ENCODE data around the gene TDO2.

TDO2 gene

GRCh38 chr4:155903453-155903852 is at the start of gene TDO2:
TDO2 (plus strand) TSS chr4:155903696; CDS start chr4:155903759, 63 bp downstream.
- Histone ChIP-seq H3K27ac (ENCODE audit: low read length) (no peak within 1 kb of the TSS), H3K9me3 (ENCODE audit: control insufficient read depth, insufficient read depth, low read length) (no peaks in the 10 kb centered on the region), H3K4me1 (ENCODE audit: control insufficient read depth, insufficient read depth, low read length) (0 out of 2 replicates have a peak, but pooled peaks cover 1% of the 10 kb centered on the region), H3K27me3 (ENCODE audit: control insufficient read depth, insufficient read depth, low read length) (no peaks in the 10 kb centered on the region), H3K4me3 (ENCODE audit: low read length) (no peak within 1 kb of the TSS), H3K36me3 (ENCODE audit: control insufficient read depth, insufficient read depth, low read length) (no peaks in the 10 kb centered on the region)
- DNase-seq (ENCODE audit: low read depth, low spot score) = no peak
- WGBS (ENCODE audit: insufficient coverage, insufficient read length) = no CpG with 5 or more reads among the region's 1 CpG

GRCh38 chr4:155854582-155855226 is 48.8 kb upstream of the TDO2 start:
- H3K36me3 ChIP-seq (ENCODE audit: control insufficient read depth, insufficient read depth, low read length) = no peaks in the 10 kb centered on the region
- DNase-seq (ENCODE audit: low read depth, low spot score) = no peak
- no peaks in the 10 kb centered on the region for H3K27me3 ChIP-seq (ENCODE audit: control insufficient read depth, insufficient read depth, low read length)
- no peaks in the 10 kb centered on the region for H3K4me1 ChIP-seq (ENCODE audit: control insufficient read depth, insufficient read depth, low read length)
- no CpG with 5 or more reads among the region's 6 CpGs for WGBS (ENCODE audit: insufficient coverage, insufficient read length)
- no peak overlapping the region for H3K4me3 ChIP-seq (ENCODE audit: low read length)
- H3K9me3 ChIP-seq (ENCODE audit: control insufficient read depth, insufficient read depth, low read length) = no peaks in the 10 kb centered on the region
- H3K27ac ChIP-seq (ENCODE audit: low read length) = no peak overlapping the region

- no peaks in the 10 kb centered on the region for H3K36me3 ChIP-seq (ENCODE audit: control insufficient read depth, insufficient read depth, low read length)
- no peak overlapping the region for H3K27ac ChIP-seq (ENCODE audit: low read length)
- no peaks in the 10 kb centered on the region for H3K27me3 ChIP-seq (ENCODE audit: control insufficient read depth, insufficient read depth, low read length)
- no peak overlapping the region for H3K4me3 ChIP-seq (ENCODE audit: low read length)
- no peaks in the 10 kb centered on the region for H3K4me1 ChIP-seq (ENCODE audit: control insufficient read depth, insufficient read depth, low read length)
- H3K9me3 ChIP-seq (ENCODE audit: control insufficient read depth, insufficient read depth, low read length) = no peaks in the 10 kb centered on the region
- WGBS (ENCODE audit: insufficient coverage, insufficient read length) = no CpG with 5 or more reads among the region's 2 CpGs
- DNase-seq (ENCODE audit: low read depth, low spot score) = no peak
Measured at GRCh38 chr4:155855897-155856296, 47.6 kb upstream of the TDO2 start.

- H3K27ac ChIP-seq (ENCODE audit: low read length) = no peak within 1 kb of the TSS
- no peak within 1 kb of the TSS for H3K4me3 ChIP-seq (ENCODE audit: low read length)
- H3K9me3 ChIP-seq (ENCODE audit: control insufficient read depth, insufficient read depth, low read length) = no peaks in the 10 kb centered on the region
- no peaks in the 10 kb centered on the region for H3K27me3 ChIP-seq (ENCODE audit: control insufficient read depth, insufficient read depth, low read length)
- H3K36me3 ChIP-seq (ENCODE audit: control insufficient read depth, insufficient read depth, low read length) = no peaks in the 10 kb centered on the region
- H3K4me1 ChIP-seq (ENCODE audit: control insufficient read depth, insufficient read depth, low read length) = no peaks in the 10 kb centered on the region
- no CpG with 5 or more reads among the region's 1 CpG for WGBS (ENCODE audit: insufficient coverage, insufficient read length)
- DNase-seq (ENCODE audit: low read depth, low spot score) = no peak
Measured at GRCh38 chr4:155866177-155866576, 37.3 kb upstream of the TDO2 start, which contains the start of gene ASIC5. ASIC5 (minus strand) TSS chr4:155866277; CDS start chr4:155866226, 51 bp downstream.

GRCh38 chr4:155875878-155876277 is 27.6 kb upstream of the TDO2 start:
- Histone ChIP-seq H3K36me3 (ENCODE audit: control insufficient read depth, insufficient read depth, low read length) (no peaks in the 10 kb centered on the region), H3K27me3 (ENCODE audit: control insufficient read depth, insufficient read depth, low read length) (no peaks in the 10 kb centered on the region), H3K9me3 (ENCODE audit: control insufficient read depth, insufficient read depth, low read length) (no peaks in the 10 kb centered on the region), H3K4me1 (ENCODE audit: control insufficient read depth, insufficient read depth, low read length) (no peaks in the 10 kb centered on the region; the same call in 1 of the 2 replicates), H3K27ac (ENCODE audit: low read length) (no peak overlapping the region), H3K4me3 (ENCODE audit: low read length) (no peak overlapping the region)
- no CpG with 5 or more reads among the region's 1 CpG for WGBS (ENCODE audit: insufficient coverage, insufficient read length)
- DNase-seq (ENCODE audit: low read depth, low spot score) = no peak

- Histone ChIP-seq H3K27ac (ENCODE audit: low read length) (no peak overlapping the region), H3K4me1 (ENCODE audit: control insufficient read depth, insufficient read depth, low read length) (no peaks in the 10 kb centered on the region; the same call in 1 of the 2 replicates), H3K9me3 (ENCODE audit: control insufficient read depth, insufficient read depth, low read length) (no peaks in the 10 kb centered on the region), H3K4me3 (ENCODE audit: low read length) (no peak overlapping the region), H3K27me3 (ENCODE audit: control insufficient read depth, insufficient read depth, low read length) (no peaks in the 10 kb centered on the region), H3K36me3 (ENCODE audit: control insufficient read depth, insufficient read depth, low read length) (no peaks in the 10 kb centered on the region)
- WGBS (ENCODE audit: insufficient coverage, insufficient read length) = no CpG with 5 or more reads among the region's 4 CpGs
- DNase-seq (ENCODE audit: low read depth, low spot score) = no peak
Measured at GRCh38 chr4:155877971-155878370, 25.5 kb upstream of the TDO2 start.

- no peak for DNase-seq (ENCODE audit: low read depth, low spot score)
- Histone ChIP-seq H3K4me1 (ENCODE audit: control insufficient read depth, insufficient read depth, low read length) (no peaks in the 10 kb centered on the region; the same call in 1 of the 2 replicates), H3K9me3 (ENCODE audit: control insufficient read depth, insufficient read depth, low read length) (no peaks in the 10 kb centered on the region), H3K27ac (ENCODE audit: low read length) (no peak overlapping the region), H3K36me3 (ENCODE audit: control insufficient read depth, insufficient read depth, low read length) (no peaks in the 10 kb centered on the region), H3K27me3 (ENCODE audit: control insufficient read depth, insufficient read depth, low read length) (no peaks in the 10 kb centered on the region), H3K4me3 (ENCODE audit: low read length) (no peak overlapping the region)
- no CpG with 5 or more reads among the region's 2 CpGs for WGBS (ENCODE audit: insufficient coverage, insufficient read length)
Measured at GRCh38 chr4:155878611-155879010, 24.9 kb upstream of the TDO2 start.

GRCh38 chr4:155879767-155880166 is 23.7 kb upstream of the TDO2 start:
- Histone ChIP-seq H3K27me3 (ENCODE audit: control insufficient read depth, insufficient read depth, low read length) (no peaks in the 10 kb centered on the region), H3K4me1 (ENCODE audit: control insufficient read depth, insufficient read depth, low read length) (no peaks in the 10 kb centered on the region; the same call in 1 of the 2 replicates), H3K9me3 (ENCODE audit: control insufficient read depth, insufficient read depth, low read length) (no peaks in the 10 kb centered on the region), H3K36me3 (ENCODE audit: control insufficient read depth, insufficient read depth, low read length) (no peaks in the 10 kb centered on the region), H3K27ac (ENCODE audit: low read length) (no peak overlapping the region), H3K4me3 (ENCODE audit: low read length) (no peak overlapping the region)
- DNase-seq (ENCODE audit: low read depth, low spot score) = no peak

- Histone ChIP-seq H3K36me3 (ENCODE audit: control insufficient read depth, insufficient read depth, low read length) (no peaks in the 10 kb centered on the region), H3K27ac (ENCODE audit: low read length) (no peak overlapping the region), H3K9me3 (ENCODE audit: control insufficient read depth, insufficient read depth, low read length) (no peaks in the 10 kb centered on the region), H3K27me3 (ENCODE audit: control insufficient read depth, insufficient read depth, low read length) (no peaks in the 10 kb centered on the region), H3K4me3 (ENCODE audit: low read length) (no peak overlapping the region), H3K4me1 (ENCODE audit: control insufficient read depth, insufficient read depth, low read length) (no peaks in the 10 kb centered on the region; the same call in 1 of the 2 replicates)
- DNase-seq (ENCODE audit: low read depth, low spot score) = no peak
- WGBS (ENCODE audit: insufficient coverage, insufficient read length) = no CpG with 5 or more reads among the region's 1 CpG
Measured at GRCh38 chr4:155881555-155881954, 21.9 kb upstream of the TDO2 start.

- no peak for DNase-seq (ENCODE audit: low read depth, low spot score)
- Histone ChIP-seq H3K27me3 (ENCODE audit: control insufficient read depth, insufficient read depth, low read length) (no peaks in the 10 kb centered on the region), H3K27ac (ENCODE audit: low read length) (no peak overlapping the region), H3K4me3 (ENCODE audit: low read length) (no peak overlapping the region), H3K36me3 (ENCODE audit: control insufficient read depth, insufficient read depth, low read length) (no peaks in the 10 kb centered on the region), H3K9me3 (ENCODE audit: control insufficient read depth, insufficient read depth, low read length) (no peaks in the 10 kb centered on the region), H3K4me1 (ENCODE audit: control insufficient read depth, insufficient read depth, low read length) (no peaks in the 10 kb centered on the region)
- WGBS (ENCODE audit: insufficient coverage, insufficient read length) = no CpG with 5 or more reads among the region's 3 CpGs
Measured at GRCh38 chr4:155883895-155884294, 19.6 kb upstream of the TDO2 start.

- Histone ChIP-seq H3K4me1 (ENCODE audit: control insufficient read depth, insufficient read depth, low read length) (no peaks in the 10 kb centered on the region), H3K9me3 (ENCODE audit: control insufficient read depth, insufficient read depth, low read length) (no peaks in the 10 kb centered on the region), H3K4me3 (ENCODE audit: low read length) (no peak overlapping the region), H3K36me3 (ENCODE audit: control insufficient read depth, insufficient read depth, low read length) (no peaks in the 10 kb centered on the region), H3K27ac (ENCODE audit: low read length) (no peak overlapping the region), H3K27me3 (ENCODE audit: control insufficient read depth, insufficient read depth, low read length) (no peaks in the 10 kb centered on the region)
- no peak for DNase-seq (ENCODE audit: low read depth, low spot score)
- no CpG with 5 or more reads among the region's 6 CpGs for WGBS (ENCODE audit: insufficient coverage, insufficient read length)
Measured at GRCh38 chr4:155885666-155886065, 17.8 kb upstream of the TDO2 start.
